WERI-Rb-1 (cell line): Measurements from ENCODE around the gene FBXO33.
"Not testable (repeated sequence)": the region's sequence is repeated elsewhere in the genome, so short reads cannot be mapped to it uniquely, and the experiment has no call there.

Experiments used
- DNase-seq: peaks from one replicate; pipeline ENCODE4 v3.0.0-alpha.2; 2020
- H3K27ac ChIP-seq: fragments of 250-450 bp; sonication (Bioruptor Pico); 2 replicates; pipeline ENCODE4 v1.5.1; 2020; ENCODE audit warnings: mild to moderate bottlenecking, moderate library complexity
- H3K27me3 ChIP-seq: fragments of 250-450 bp; sonication (Bioruptor Pico); 2 replicates; pipeline ENCODE4 v1.5.1; 2021; ENCODE audit warnings: mild to moderate bottlenecking, low read depth, moderate library complexity; ENCODE audit not compliant: insufficient read depth, severe bottlenecking
- H3K36me3 ChIP-seq: fragments of 250-450 bp; sonication (Bioruptor Pico); 2 replicates; pipeline ENCODE4 v1.5.1; 2020; ENCODE audit warnings: mild to moderate bottlenecking, moderate library complexity
- H3K4me3 ChIP-seq: 2 replicates; pipeline ENCODE4 v1.5.1; 2011; ENCODE audit warnings: low read depth, mild to moderate bottlenecking, control low read depth, low read length
- H3K9me3 ChIP-seq: fragments of 250-450 bp; sonication (Bioruptor Pico); 2 replicates; pipeline ENCODE4 v1.5.1; 2021; ENCODE audit warnings: mild to moderate bottlenecking, moderate library complexity; ENCODE audit not compliant: severe bottlenecking
- CTCF ChIP-seq: IDR thresholded peaks from 2 replicates; pipeline ENCODE4 v1.5.1; 2011; ENCODE audit warnings: low read depth, mild to moderate bottlenecking, control low read depth, inconsistent platforms, low read length

FBXO33 gene

GRCh38 chr14:39367387-39367751, 64.9 kb downstream of the FBXO33 start:
- Histone ChIP-seq H3K27me3 (no peaks in the 10 kb centered on the region), H3K4me3 (no peak overlapping the region), H3K36me3 (no peaks in the 10 kb centered on the region), H3K9me3 (no peaks in the 10 kb centered on the region), H3K27ac (no peak overlapping the region)
- no peak for TF ChIP-seq CTCF
- DNase-seq: no peak

GRCh38 chr14:39366460-39367386, 65.5 kb downstream of the FBXO33 start:
- no peak for DNase-seq
- no peak overlapping the region for H3K4me3 ChIP-seq
- no peak overlapping the region for H3K27ac ChIP-seq
- TF ChIP-seq CTCF: no peak
- H3K36me3 ChIP-seq: no peaks in the 10 kb centered on the region
- H3K9me3 ChIP-seq: no peaks in the 10 kb centered on the region
- H3K27me3 ChIP-seq: no peaks in the 10 kb centered on the region

DNA sequence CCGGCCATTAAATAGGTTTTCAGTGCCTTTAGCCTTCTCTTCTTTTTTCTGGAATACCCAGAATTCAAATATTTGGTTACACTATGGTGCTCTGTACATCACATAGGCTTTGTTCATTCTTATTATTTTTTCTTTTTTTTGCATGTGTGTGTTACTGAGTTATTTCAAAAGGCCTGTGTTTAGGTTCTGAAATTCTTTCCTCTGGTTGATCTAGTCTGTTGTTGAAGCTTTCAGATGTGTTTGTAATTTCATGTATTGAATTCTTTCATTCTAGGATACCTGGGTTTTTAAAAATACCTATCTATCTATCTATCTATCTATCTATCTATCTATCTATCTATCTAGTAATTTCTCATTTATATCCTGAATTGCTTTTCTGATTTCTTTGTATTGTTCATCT, 66.9 kb downstream of the FBXO33 start:
- Histone ChIP-seq H3K9me3 (no peaks in the 10 kb centered on the region), H3K4me3 (no peak overlapping the region), H3K27ac (no peak overlapping the region), H3K36me3 (no peaks in the 10 kb centered on the region), H3K27me3 (no peaks in the 10 kb centered on the region)
- DNase-seq: no peak
- TF ChIP-seq CTCF: no peak

DNA sequence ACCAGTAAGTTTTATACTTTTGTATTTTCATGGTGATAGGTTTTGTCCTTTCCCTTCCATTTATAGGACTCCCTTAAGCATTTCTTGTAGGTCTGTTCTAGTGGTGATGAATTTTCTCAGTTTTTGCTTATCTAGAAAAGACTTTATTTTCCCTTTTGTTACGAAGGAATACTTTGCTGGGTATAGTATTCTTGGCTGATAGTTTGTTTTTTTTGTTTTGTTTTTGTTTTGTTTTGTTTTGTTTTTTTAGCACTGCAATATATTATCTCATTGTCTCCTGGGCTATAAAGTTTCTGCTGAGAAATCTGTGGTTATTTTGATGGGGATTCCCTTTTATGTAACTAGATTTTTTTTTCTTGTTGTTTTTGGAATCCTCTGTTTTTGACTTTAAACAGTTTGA, 67.7 kb downstream of the FBXO33 start:
- Histone ChIP-seq H3K27ac (no peak overlapping the region), H3K36me3 (no peaks in the 10 kb centered on the region), H3K27me3 (no peaks in the 10 kb centered on the region), H3K4me3 (no peak overlapping the region), H3K9me3 (no peaks in the 10 kb centered on the region)
- no peak for TF ChIP-seq CTCF
- DNase-seq: no peak

GRCh38 chr14:39361556-39361955, 70.7 kb downstream of the FBXO33 start:
- H3K36me3 ChIP-seq: not testable (repeated sequence)

DNA sequence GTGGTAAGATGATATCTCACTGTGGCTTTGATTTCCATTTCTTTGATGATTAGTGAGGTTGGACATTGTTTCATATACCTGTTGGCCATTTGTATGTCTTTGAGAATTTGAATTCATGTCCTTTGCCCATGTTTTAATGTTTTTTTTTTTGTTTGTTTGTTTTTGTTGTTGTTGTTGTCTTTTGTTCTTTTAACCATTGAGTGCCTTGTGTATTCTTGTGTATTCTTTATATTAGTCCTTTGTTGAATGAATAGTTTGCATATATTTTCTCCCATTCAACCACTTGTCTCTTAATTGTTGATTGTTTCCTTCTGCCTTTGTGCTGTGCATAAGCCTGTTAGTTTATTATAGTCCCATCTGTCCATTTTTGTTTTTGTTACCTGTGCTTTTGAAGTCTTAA, 71.9 kb downstream of the FBXO33 start:
- no peaks in the 10 kb centered on the region for H3K9me3 ChIP-seq
- no peaks in the 10 kb centered on the region for H3K36me3 ChIP-seq
- no peak for TF ChIP-seq CTCF
- no peaks in the 10 kb centered on the region for H3K27me3 ChIP-seq
- no peak overlapping the region for H3K4me3 ChIP-seq
- no peak overlapping the region for H3K27ac ChIP-seq
- DNase-seq: no peak

More at GRCh38 chr14:39361556-39361955, 70.7 kb downstream of the FBXO33 start:
- H3K27me3 ChIP-seq, H3K4me3 ChIP-seq, H3K27ac ChIP-seq, DNase-seq, H3K9me3 ChIP-seq: not testable (repeated sequence)

DNA sequence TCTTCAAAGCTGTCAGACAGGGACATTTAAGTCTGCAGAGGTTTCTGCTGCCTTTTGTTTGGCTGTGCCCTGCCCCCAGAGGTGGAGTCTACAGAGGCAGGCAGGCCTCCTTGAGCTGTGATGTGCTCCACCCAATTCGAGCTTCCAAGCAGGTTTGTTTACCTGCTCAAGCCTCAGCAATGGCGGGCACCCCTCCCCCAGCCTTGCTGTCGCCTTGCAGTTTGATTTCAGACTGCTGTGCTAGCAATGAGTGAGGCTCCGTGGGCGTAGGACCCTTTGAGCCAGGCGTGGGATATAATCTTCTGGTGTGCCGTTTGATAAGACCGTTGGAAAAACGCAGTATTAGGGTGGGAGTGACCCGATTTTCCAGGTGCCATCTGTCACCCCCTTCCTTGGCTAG, 73.2 kb downstream of the FBXO33 start:
- DNase-seq, H3K27me3 ChIP-seq, H3K4me3 ChIP-seq: not testable (repeated sequence)

More for the DNA sequence above, 73.2 kb downstream of the FBXO33 start:
- not testable (repeated sequence) for H3K27ac ChIP-seq, H3K9me3 ChIP-seq, H3K36me3 ChIP-seq
